ENCODE data around the gene FAAP100.

The FAAP100 gene

DNA sequence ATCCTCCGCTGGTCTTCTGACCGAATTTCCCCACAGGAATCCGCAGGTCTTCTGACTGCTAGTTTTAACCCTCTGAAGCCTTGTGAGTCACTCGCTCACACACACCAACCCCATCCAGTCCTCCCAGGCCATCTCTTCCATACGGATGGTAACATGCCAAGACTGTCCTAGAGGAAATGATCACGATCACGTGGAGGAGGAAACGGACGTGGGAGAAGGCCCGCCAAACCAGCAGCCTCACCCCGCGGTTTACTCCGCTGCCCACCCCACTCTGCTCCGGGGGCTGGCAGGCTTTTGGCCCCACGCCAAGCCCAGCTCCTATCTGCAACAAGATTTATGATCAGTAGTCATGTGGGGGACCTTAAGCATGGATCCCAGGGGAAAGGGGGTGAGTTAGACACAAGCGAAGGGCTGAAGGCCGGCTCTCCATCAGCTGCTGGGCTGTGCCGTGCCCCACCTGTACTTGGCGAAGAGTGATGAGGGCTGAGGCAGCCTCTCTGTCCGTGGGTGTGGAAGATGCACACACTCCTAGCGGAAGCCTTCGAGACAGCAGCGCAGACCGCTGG, 1.5 kb upstream of the FAAP100 start:
- DNase-seq (ENCODE audit: low read depth) = peak; percentile 100

DNA sequence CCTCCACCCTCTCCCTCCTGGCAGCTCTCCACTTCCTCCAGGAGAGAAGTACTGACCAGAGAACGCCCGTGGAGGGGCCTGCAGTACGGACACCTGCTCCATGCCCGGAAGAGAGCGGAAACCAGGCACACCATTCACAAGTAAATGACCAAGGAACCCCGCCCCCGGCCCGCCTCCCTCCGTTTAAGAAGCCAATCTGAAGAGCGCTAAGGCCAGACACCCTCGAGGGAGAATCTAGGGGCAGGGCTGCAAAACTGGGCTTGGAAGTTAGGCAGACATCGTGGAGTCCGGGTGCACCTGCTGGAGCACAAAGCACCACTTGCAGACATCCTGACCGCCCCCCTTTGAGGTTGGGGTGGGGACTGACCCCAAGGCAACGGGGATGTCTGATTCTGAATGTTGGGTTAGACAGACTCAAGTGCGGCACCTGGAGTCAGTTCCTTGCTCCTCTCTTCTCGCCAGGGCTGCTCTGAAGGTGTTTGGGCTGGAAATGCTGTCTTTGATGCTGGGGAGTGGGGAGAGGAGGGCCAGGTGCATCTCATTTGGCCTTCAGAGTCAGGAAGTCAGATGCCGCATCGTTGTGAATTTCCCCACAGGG, 964 bp upstream of the FAAP100 start:
- peak; percentile 94 for DNase-seq (ENCODE audit: low read depth)

DNA sequence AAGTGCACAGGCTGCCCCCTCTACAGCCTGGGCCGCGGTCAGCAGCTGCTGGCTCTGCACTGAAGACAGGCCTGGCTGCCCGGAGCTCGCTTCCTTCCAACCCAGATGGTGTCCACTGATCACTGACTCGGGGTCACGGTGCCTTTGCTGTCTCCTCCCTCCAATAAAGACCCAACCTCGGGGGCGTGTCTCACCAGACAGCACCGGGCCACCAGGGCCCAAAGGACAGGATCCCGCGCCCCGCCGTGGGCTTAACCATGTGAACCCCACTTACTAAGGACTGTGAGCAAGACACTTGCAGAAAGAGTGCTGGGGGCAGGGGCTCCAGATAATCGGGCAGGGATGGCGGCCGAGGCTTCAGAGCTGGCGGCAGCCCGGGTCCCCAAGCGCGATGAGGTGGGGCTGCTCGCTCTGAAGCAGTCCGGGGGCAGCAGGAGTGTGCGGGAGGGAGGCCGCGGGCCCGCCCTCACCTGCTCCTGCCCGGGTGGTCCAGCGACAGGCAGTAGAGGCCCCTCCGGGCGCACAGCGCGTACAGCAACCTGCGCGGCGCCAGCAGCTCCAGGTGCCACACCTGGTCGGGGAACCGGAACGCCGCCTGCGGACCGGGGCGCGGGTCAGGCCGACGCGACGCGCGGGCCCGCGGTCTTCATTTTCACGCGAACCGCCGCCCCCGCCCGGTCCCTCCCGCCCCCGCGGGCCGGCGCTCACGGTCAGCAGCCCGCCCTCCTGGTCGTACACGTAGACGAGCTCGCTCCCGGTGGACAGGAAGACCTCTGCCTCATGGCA, 502 bp downstream of the FAAP100 start:
- DNase-seq (ENCODE audit: low read depth) = peak; percentile 66

DNA sequence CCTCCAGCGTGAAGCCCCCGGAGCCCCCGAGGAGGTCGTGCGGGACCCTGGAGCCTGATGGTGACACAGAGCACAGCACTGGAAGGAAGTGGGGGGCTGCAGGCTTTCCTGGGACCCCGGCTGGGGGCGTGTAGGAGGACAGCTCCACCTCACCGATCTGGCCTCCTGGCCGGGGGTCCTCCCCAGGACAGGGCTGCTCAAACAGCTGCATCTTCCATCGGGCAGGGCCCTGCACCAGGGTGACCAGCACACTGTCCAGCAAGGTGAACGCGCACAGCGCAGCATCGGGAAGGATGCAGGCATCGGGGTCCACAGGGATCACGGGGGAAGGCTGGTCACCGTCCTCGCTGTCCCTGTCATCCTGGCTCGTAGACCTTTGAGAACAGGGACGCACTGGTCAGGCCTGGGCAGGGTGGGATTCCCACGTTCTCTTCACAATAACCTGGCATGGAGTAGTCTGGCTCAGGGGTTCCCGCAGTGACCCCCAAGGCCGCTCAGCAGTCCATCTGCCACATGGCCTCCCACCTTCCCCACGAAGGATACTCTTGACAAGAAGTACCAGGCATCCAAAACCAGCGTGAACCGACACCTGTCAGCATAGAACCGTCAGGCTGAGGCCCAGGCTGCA, 1.2 kb downstream of the FAAP100 start:
- DNase-seq (ENCODE audit: low read depth) = no peak

DNA sequence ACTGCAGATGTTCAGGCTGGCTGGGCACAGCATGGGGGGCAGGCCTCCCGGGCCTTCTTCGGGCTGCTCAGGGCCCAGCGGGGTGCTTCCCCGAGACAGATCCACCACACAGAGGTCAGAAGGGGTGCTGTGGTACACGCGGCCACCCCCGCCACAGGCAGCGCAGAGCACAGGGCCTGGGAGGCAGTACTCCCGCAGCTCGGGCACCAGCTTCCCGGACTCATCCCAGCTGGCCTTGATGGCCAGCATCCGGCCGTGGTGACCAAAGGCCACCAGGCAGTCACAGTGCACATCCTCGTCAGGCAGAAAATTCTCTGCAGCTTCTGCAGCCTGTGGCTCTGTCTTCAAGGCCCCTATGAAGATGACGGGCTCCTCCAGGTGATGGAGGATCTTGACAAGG, 1.9 kb downstream of the FAAP100 start:
- DNase-seq (ENCODE audit: low read depth) = no peak

DNA sequence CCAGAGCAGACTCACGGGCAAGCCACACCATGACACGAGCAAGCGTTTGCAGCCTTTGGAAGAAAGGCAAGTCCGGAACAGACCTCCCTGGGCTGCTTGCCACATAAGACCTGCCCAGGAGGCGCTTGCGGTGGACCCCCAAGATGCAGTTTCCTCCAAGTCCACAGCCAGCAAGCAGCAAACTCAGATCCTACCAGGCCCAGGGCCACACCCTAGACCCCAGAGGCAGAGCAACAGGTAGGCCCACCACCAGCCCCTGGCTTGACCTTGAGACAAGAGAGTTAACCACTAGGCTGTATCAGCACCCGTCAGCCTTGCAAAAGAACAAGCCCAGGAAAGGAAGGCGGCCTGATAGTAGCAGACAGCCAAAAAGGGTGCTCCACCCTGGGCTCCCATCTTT, 2.3 kb downstream of the FAAP100 start:
- DNase-seq (ENCODE audit: low read depth) = no peak

DNA sequence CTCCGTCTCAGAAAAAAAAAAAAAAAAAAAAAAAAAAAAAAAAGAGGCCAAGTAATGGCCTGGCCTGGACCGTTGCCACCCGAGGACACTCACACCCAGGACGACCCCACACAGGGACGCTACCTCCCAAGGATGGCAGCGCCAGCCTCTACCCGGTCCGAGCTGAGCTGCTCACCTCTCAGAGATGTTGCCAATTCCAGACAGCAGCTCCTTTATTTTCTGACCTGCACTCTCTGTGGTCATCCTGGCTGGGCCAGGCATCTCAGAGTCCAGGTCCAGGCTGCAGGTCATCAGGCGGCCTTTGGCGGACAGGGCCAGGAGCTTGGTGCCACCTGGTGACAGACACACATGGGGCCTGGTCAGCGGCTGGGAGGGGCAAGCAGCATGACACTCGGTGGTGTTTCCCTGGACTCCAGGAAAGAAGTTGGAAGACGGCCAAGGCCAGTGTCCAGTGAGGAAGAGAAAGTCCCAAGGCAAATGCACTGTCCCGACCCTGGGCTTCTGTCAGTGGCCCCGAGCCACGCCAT, 3.1 kb downstream of the FAAP100 start:
- DNase-seq (ENCODE audit: low read depth) = no peak

DNA sequence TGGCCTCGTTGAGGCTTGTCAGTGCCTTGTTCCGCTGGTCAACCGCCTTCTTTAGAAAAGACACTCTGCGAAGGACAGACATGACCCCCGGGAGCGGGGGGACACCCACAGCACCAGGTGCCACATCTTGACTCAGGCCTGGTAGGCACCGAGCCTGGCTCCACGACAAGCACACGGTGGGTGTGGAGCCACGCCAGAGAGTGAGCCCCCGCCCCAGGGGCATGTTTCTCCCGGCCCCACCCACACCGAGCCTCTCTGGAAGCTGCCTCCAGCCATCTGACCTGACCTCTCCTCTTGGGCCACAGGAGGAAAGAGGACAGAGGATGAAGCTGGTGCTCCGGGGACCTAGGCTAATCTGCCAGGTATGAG, 4.6 kb downstream of the FAAP100 start:
- DNase-seq (ENCODE audit: low read depth) = no peak

DNA sequence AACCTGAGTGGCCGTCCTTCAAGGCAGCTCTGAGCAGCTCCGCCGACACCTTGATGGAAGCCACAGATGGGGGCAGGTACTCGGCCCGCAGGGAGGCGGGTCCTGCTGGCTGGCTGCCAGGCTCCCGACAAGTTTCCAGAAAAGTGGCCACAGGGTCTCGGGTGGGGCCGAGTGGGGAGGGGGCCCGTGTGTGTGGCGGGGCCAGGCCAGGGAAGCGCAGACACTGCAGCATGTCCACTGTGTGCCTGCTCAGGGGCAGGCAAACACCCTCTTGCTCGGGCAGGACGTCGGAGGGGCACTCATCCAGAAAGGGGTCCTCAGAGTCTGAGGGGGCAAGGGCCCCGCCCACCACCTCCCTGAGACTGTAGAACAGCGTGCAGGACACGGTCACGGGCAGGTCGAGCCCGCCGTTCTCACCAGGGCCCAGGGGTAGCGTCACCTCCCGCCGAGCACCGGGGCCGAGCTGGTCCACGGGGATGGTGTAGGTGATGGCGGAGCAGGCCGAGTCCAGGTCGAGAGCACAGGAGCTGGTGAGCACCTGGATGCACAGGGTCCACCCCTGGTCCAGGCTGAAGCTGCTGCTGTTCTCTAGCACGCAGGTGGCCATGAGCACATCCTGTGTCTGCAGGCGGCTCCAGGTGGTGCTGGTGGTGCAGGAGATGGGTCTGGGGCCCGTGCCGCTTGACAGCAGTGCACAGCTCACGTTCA, 5.1 kb downstream of the FAAP100 start:
- no peak for DNase-seq (ENCODE audit: low read depth)

DNA sequence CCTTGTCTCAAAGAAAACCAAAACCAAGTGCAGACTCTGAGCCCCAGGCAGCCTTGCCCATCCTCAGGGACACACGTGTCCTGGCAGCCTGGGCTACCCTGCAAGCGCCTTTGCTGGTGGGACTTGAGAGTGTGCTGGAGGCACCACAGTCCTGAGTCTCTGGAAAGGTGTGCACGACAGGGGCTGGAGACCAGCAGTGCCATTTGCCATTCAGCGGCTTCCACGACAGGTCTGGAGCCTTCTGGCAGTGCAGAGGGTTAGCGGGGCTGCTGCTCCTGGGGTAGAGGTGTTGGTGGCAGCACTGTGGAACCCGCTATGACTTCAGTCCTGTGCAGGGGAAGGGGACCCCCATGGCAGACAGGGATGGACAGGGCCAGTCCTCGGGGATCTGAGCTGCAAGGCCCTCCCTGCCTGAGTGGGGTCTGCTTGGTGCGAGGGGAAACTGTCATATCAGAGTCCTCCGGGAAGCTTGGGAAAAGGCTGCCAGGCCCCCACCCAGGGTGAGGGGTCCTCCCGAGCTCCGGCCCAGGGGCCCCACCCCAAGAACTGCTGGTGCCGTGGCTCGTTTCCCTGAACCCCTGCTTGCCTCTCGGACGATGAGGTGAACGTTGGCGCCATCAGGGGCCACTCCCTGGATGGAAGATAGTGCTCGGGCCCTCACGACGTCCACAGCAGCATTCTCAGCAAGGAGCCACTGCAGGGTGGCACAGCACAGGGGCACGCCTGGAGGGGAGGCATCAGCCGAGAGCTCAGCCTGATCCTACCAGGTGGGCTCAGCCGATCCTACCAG, 6.8 kb downstream of the FAAP100 start:
- DNase-seq (ENCODE audit: low read depth) = no peak

DNA sequence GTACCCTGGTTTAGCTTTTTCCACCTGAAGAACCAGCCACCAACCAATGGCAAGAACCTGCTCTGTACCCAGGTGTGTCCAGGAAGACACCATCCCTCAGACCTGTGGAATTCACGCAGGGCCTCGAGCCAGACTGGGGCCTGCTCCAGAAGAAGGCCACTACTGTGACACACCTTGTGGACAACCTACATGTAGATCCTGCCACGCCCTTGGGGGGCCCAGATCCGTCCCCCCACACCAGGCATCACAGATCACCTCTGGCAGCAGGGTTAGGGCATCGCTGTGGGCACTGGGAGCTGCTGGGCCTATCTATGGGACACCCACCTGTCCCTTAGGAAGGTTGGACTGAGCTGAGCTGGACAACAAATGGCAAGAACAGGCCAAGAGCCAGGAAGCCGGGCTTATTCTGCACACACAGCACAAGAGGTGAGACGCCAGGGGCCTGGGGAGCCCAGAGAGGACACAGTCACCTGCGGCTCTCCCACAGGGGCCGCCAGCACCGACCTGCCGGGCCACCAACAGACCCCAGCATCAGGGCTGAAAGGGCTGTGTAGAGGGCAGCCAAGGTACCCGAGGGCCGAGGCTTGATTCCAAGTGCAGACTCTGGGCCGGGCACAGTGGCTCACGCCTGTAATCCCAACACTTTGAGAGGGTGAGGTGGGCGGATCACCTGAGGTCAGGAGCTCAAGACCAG, 7.7 kb downstream of the FAAP100 start:
- DNase-seq (ENCODE audit: low read depth) = no peak

DNA sequence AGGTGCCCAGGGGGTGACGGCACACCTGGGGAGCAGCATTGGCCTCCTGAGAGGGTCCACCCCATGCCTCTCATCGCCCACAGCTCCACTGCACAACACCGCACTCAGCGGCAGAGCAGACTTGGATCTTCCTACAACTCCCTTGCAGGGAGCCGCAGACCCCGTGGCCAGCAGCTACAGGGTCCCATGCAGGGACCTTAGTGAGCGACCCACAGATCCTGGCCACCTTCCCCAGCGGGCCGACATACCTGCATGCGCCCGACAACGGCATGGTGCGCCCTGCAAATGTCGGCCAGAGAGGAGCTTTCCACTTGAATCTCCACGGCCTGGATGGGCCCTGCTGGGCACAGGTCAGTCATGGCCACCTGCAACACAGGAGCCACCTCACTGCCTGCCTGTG, 8.4 kb downstream of the FAAP100 start:
- no peak for DNase-seq (ENCODE audit: low read depth)

DNA sequence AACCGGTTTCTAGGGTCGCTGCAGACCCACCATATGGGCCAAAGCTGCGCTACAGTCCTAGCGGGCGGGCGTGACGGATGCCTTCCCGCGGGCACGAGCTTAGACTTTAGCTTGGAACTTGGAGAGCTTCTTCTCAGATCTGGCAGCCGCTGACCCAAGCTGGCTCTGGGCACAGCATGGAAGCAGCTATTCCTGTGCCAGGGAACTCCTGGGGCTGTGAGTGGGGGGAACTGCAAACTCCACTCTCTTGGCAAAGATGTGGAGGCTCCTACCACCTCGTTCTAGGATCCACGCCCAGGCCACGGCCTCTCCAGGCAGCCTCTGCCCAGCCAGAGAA, 8.8 kb downstream of the FAAP100 start:
- DNase-seq (ENCODE audit: low read depth) = no peak

DNA sequence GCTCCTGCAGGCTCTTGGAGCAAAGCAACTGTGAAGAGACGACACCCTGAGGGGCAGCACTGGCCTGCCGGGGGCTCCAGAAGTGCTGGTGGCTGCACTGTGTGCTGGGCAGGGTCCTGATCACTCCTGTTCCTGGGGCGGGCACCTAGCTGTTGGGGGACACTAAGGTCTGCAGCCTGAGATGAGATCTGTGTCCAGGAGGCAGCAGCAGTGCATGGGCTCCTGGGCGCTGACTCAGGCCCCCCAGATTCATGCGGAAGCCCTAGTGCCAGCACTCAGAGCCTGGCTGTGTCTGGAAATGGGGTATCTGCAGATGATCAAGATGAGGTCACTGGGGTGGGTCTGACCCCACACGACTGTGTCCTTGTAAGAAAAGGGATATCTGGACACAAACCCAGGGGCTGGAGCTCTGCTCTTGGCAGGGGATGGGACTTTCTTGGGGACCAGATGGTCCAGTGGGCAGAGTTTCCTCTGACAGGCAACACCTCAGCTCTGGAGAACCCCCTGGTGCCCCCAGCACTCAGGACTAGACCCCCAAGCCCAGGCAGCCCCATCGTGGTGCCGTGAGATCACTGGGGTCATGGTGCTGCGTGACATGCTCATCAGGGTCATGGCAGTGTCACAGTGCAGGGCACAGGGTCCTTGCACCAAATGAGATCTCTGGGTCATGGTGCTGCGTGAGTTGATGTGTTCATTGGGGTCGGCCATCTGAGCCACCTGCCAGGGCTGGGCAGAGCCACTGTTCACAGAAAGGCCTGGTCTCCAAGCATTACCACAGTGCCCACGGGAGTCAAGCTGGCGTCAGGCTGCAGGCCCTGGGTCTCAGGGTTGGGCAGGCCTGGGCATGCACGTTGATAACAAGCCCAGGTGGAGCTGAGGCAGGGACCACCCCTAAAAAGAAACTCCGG, 9.5 kb downstream of the FAAP100 start:
- no peak for DNase-seq (ENCODE audit: low read depth)

DNA sequence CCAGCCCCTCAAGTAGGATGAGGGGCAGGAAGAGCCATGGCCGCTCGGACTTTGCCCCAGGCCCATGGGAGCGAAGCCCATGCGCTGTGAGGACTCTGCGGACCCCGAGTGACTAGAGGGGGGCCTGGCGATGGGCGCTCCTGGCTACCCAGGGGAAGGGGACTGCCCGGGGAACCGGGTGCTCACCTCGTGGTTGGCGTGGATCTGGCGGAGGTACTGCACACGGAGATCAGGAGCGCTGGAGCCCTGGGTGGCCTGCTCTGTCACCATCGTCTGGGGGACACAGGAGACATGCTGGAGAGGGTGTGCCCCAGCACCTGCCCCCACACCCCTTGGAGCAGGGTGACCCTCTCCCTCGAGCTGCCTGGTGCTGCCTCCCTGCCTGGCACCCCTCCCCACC, 11.0 kb downstream of the FAAP100 start:
- no peak for DNase-seq (ENCODE audit: low read depth)

DNA sequence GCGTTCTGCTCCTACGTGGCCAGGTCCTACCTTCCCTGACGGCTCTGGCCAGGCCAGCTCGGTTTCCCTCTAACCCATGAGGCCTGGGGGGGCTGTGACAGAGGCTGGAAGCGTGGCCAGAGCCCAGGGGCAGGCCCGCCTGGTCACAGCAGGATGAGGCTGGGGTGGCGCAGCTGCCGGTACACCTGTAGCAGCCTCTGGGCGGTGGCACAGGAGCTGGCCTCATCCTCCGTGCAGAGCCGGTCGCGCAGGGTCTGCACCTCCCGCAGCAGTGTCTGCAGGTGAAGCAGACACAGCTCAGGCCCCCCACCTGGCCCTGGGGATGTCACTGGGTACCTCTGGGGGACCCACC, 11.5 kb downstream of the FAAP100 start:
- DNase-seq (ENCODE audit: low read depth) = no peak

DNA sequence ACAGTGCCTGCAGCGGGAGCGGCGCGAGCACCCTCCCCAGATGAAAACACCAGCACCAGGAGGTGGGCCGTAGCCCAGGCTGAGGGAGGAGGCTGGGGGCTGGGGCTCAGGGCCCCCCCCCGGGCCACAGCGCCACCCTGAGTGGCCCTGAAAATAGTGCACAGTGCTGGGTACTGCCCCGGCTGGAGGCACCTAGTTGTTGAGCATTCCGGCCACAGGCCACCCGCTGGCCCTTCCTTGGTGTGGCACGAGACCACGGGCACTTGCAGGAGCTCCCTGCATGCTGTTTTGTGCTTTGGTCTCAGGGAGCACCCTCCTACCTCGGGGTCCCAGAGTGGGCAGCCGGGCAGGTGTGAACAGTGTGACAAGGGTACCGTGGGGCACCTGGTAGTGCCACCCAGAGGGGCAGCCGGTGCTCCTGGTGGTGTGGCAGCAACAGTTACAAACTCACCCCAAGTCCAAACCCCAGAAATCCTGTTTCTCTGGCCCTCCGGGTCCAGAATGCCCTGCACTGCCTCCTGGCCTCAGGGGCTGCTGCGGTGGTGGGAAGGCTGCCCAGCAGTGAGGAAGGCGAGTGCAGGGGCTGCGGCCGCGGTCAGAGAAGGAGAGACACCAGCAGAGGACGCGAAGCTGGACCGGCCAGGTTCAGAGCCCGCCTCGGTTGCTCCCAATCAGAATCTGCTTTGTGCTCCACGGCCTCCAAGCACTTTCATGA, 12.0 kb downstream of the FAAP100 start:
- DNase-seq (ENCODE audit: low read depth) = no peak

DNA sequence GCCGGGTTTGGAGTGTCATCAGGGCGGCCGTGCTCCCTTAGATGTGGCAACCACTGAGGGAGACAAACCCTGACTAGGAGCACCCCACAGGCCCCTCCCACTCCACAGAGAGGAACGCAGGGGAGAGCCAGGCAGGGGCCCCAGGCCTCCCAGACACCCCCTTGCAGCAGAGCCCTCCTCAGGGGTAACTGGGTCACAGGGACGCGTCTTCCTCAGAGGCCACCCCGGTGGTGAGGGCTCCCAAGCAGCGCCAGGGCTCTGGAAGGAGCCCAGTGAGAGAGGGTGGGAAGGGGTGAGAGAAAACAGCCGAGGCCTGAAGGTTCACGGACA, 12.6 kb downstream of the FAAP100 start:
- no peak for DNase-seq (ENCODE audit: low read depth)

All from ELR (cell line).